HCT116 (cell line): ENCODE measurements around the gene LCE2C. TPM values are rescaled to one million over a fixed set of nuclear protein-coding genes. Genes with fewer than 3 reads are reported as not detected.

Experiments
- ATAC-seq: fragments of 200-7000 bp; cut with Tn5 transposase; 2 replicates; pipeline ENCODE4 v1.9.1; 2020; ENCODE audit warnings: mild to moderate bottlenecking, moderate library complexity
- BruUV-seq: library from RNA; stranded (reverse); fragments of 400-500 nt; replicated peaks from 2 replicates; lab custom pipeline; 2021; lab: Mats Ljungman, UMichigan
- CTCF ChIA-PET: fragments of 300-600 bp; sonication (Branson Sonifier 250); formaldehyde crosslinking; loops from one replicate; lab custom pipeline; 2021; ENCODE audit warnings: antibody characterized with exemption; lab: Charles Lee
- POLR2A ChIA-PET: fragments of 300-600, 350-600 bp; sonication (Branson Sonifier 250); formaldehyde crosslinking; loops from one replicate; lab custom pipeline; 2021; ENCODE audit warnings: antibody characterized with exemption; lab: Charles Lee
- RAD21 ChIA-PET, 2 experiments: fragments of 300-600 bp; sonication (Branson Sonifier 250); formaldehyde crosslinking; loops; one replicate each; lab custom pipeline; 2023; ENCODE audit warnings: low total read pairs in 2 of 2; ENCODE audit not compliant: uncharacterized antibody in 2 of 2, unreplicated experiment in 2 of 2, low non-redundant PET in 1 of 2; lab: Charles Lee
- DNase-seq: peaks from one replicate; pipeline ENCODE4 v3.0.0-alpha.2; 2010; ENCODE audit warnings: low read depth, low spot score
- H2AFZ ChIP-seq: fragments of 200-600 bp; shearing (Covaris generic), sonication (generic); 2 replicates; pipeline ENCODE4 v1.6.1; 2017; ENCODE audit warnings: low read depth, mixed run types, mixed read lengths, antibody characterized with exemption, low read length; ENCODE audit not compliant: poor library complexity, severe bottlenecking
- H3K27ac ChIP-seq: 2 replicates; pipeline ENCODE4 v1.5.1; 2012; ENCODE audit warnings: low read depth, low read length
- H3K27me3 ChIP-seq: fragments of 200-600 bp; sonication (generic); 2 replicates; pipeline ENCODE4 v1.6.1; 2016; ENCODE audit warnings: mixed run types, low read length, mixed read lengths; ENCODE audit not compliant: insufficient read depth
- H3K36me3 ChIP-seq, 2 experiments: fragments of 200-500 bp in 1 of 2; fragments of 200-600 bp in 1 of 2; sonication (Bioruptor generic) in 1 of 2; sonication (generic) in 1 of 2; 2 replicates each; pipeline versions ENCODE4 v1.5.1 to v1.6.1; 2014 to 2016; ENCODE audit warnings: low read length in 2 of 2, inconsistent platforms in 1 of 2, mixed read lengths in 1 of 2, mixed run types in 1 of 2; ENCODE audit not compliant: insufficient read depth in 2 of 2, control insufficient read depth in 1 of 2
- H3K4me1 ChIP-seq, 2 experiments: fragments of 200-600 bp in 1 of 2; sonication (generic) in 1 of 2; 2 replicates each; pipeline versions ENCODE4 v1.5.1 to v1.6.1; 2012 to 2017; ENCODE audit warnings: low read length in 2 of 2, inconsistent platforms in 1 of 2, mild to moderate bottlenecking in 1 of 2, mixed read lengths in 1 of 2, mixed run types in 1 of 2, moderate library complexity in 1 of 2; ENCODE audit not compliant: insufficient read depth in 2 of 2, control insufficient read depth in 1 of 2
- H3K4me2 ChIP-seq: fragments of 200-600 bp; sonication (generic); 2 replicates; pipeline ENCODE4 v1.6.1; 2017; ENCODE audit warnings: mixed run types, low read length, mixed read lengths
- H3K4me3 ChIP-seq, 2 experiments: fragments of 200-600 bp in 1 of 2; sonication (generic) in 1 of 2; replicated peaks in 1 of 2; 2 replicates each; pipeline ENCODE4 v1.5.1; 2011 to 2016; ENCODE audit warnings: low read length in 2 of 2, control low read depth in 1 of 2, low read depth in 1 of 2, mild to moderate bottlenecking in 1 of 2, mixed read lengths in 1 of 2, mixed run types in 1 of 2
- H3K79me2 ChIP-seq: fragments of 200-600 bp; sonication (generic); 2 replicates; pipeline ENCODE4 v1.6.1; 2017; ENCODE audit warnings: mild to moderate bottlenecking, mixed run types, low read length, moderate library complexity, mixed read lengths; ENCODE audit not compliant: insufficient read depth
- H3K9ac ChIP-seq: fragments of 200-600 bp; sonication (generic); 2 replicates; pipeline ENCODE4 v1.6.1; 2016; ENCODE audit warnings: low read length, mixed read lengths
- H3K9me2 ChIP-seq: fragments of 200-600 bp; sonication (generic), shearing (Covaris generic); 2 replicates; pipeline ENCODE4 v1.6.1; 2017; ENCODE audit warnings: mixed run types, mild to moderate bottlenecking, moderate library complexity; ENCODE audit not compliant: insufficient read depth
- H3K9me3 ChIP-seq, 2 experiments: fragments of 200-500 bp in 1 of 2; fragments of 200-600 bp in 1 of 2; sonication (Bioruptor generic) in 1 of 2; sonication (generic) in 1 of 2; 2 replicates each; pipeline ENCODE4 v1.6.1; 2014 to 2017; ENCODE audit warnings: low read length in 2 of 2, mixed read lengths in 2 of 2, inconsistent platforms in 1 of 2, low read depth in 1 of 2, mild to moderate bottlenecking in 1 of 2, mixed run types in 1 of 2, moderate library complexity in 1 of 2; ENCODE audit not compliant: control insufficient read depth in 1 of 2, insufficient read depth in 1 of 2
- H4K20me1 ChIP-seq: fragments of 200-600 bp; sonication (generic), shearing (Covaris generic); 2 replicates; pipeline ENCODE4 v1.6.1; 2017; ENCODE audit warnings: mixed run types, mild to moderate bottlenecking, moderate library complexity; ENCODE audit not compliant: insufficient read depth
- ATF3 ChIP-seq: IDR thresholded peaks from 2 replicates; pipeline ENCODE4 v1.6.1; 2012
- CEBPB ChIP-seq: IDR thresholded peaks from 2 replicates; pipeline ENCODE4 v1.6.1; 2012; ENCODE audit warnings: low read depth
- EZH2 ChIP-seq: fragments of 200-600 bp; sonication (generic); IDR thresholded peaks from 2 replicates; pipeline ENCODE4 v1.6.1; 2017; ENCODE audit warnings: antibody characterized with exemption, mixed run types
- EZH2phosphoT487 ChIP-seq: fragments of 200-600 bp; IDR thresholded peaks from 2 replicates; pipeline ENCODE4 v1.6.1; 2018; ENCODE audit warnings: antibody characterized with exemption, borderline replicate concordance
- FOSL1 ChIP-seq: IDR thresholded peaks from 2 replicates; pipeline ENCODE4 v1.6.1; 2012; ENCODE audit warnings: low read depth
- JUND ChIP-seq: IDR thresholded peaks from 2 replicates; pipeline ENCODE4 v1.6.1; 2012
- MAX ChIP-seq: IDR thresholded peaks from 2 replicates; pipeline ENCODE4 v1.6.1; 2012
- POLR2A ChIP-seq: IDR thresholded peaks from 2 replicates; pipeline ENCODE4 v1.7.0; 2011; ENCODE audit warnings: borderline replicate concordance; ENCODE audit not compliant: insufficient read depth, insufficient read length; ENCODE audit errors: extremely low read depth
- POLR2AphosphoS5 ChIP-seq: IDR thresholded peaks from 2 replicates; pipeline ENCODE4 v1.6.1; 2011; ENCODE audit warnings: mild to moderate bottlenecking, low read depth, low read length, moderate library complexity
- REST ChIP-seq: IDR thresholded peaks from 2 replicates; pipeline ENCODE4 v1.6.1; 2012; ENCODE audit warnings: low read depth
- SIN3A ChIP-seq: IDR thresholded peaks from 2 replicates; pipeline ENCODE4 v1.6.1; 2012; ENCODE audit warnings: low read depth
- SRF ChIP-seq: IDR thresholded peaks from 2 replicates; pipeline ENCODE4 v1.6.1; 2012; ENCODE audit warnings: low read depth
- TCF7L2 ChIP-seq: IDR thresholded peaks from 2 replicates; pipeline ENCODE4 v1.7.0; 2011; ENCODE audit warnings: borderline replicate concordance, inconsistent platforms; ENCODE audit not compliant: insufficient read depth, insufficient read length; ENCODE audit errors: extremely low read depth
- ZBTB33 ChIP-seq: IDR thresholded peaks from 2 replicates; pipeline ENCODE4 v1.6.1; 2011; ENCODE audit warnings: mild to moderate bottlenecking, low read length, moderate library complexity; ENCODE audit not compliant: insufficient replicate concordance; ENCODE audit errors: extremely low read depth
- ZFX ChIP-seq: fragments of 450-650 bp; IDR thresholded peaks from 2 replicates; pipeline ENCODE4 v1.6.1; 2017
- intact Hi-C: fragments of 100-400 bp; cut with micrococcal nuclease; formaldehyde crosslinking; loops from 2 replicates; pipeline ENCODE4 v1.10.0; 2022
- total RNA-seq: library from RNA; stranded (reverse); gene quantifications from one replicate; pipeline ENCODE4 v1.2.1, GENCODE V29; 2021; ENCODE audit not compliant: unreplicated experiment

Gene LCE2C
- total RNA-seq, 1 experiment from 2014 or later, result not detected

GRCh38 chr1:152679459-152679858 is 4.4 kb downstream of the LCE2C start:
- RAD21 ChIA-PET, result no interaction called here
- H3K27me3 ChIP-seq, result peaks cover 56% of the 10 kb centered on the region
- ATAC-seq, result no peak

More at GRCh38 chr1:152679459-152679858, 4.4 kb downstream of the LCE2C start:
- Histone ChIP-seq H3K36me3 (no peaks in the 10 kb centered on the region), H3K4me2 (no peak overlapping the region), H3K9me3 (no peaks in the 10 kb centered on the region), H3K9me2 (no peaks in the 10 kb centered on the region), H3K9ac (no peak overlapping the region), H3K4me3 (no peak overlapping the region), H3K79me2 (no peaks in the 10 kb centered on the region), H3K27ac (no peak overlapping the region), H3K4me1 (no peaks in the 10 kb centered on the region), H4K20me1 (no peaks in the 10 kb centered on the region), H2AFZ (no peak overlapping the region)
- intact Hi-C loops, result no loop called here
- POLR2A ChIA-PET, result no interaction called here
- DNase-seq, result no peak
- CTCF ChIA-PET, result no interaction called here
- no TSS peak for BruUV-seq
- TF ChIP-seq EZH2phosphoT487, result no peak
- TF ChIP-seq POLR2AphosphoS5, result no peak
- no peak for TF ChIP-seq ZBTB33
- TF ChIP-seq MAX, result no peak
- no peak for TF ChIP-seq ATF3
- no peak for TF ChIP-seq SRF
- TF ChIP-seq REST, result no peak
- no peak for TF ChIP-seq CEBPB
- no peak for TF ChIP-seq POLR2A
- no peak for TF ChIP-seq TCF7L2
- TF ChIP-seq EZH2, result no peak
- no peak for TF ChIP-seq JUND
- TF ChIP-seq ZFX, result no peak
- TF ChIP-seq FOSL1, result no peak
- no peak for TF ChIP-seq SIN3A
